K562 (cell line): ENCODE data around the gene COMMD1. TPM values are rescaled to one million over a fixed set of nuclear protein-coding genes. Genes with fewer than 3 reads are reported as not detected.

Experiments
- ARID1B ChIP-seq: fragments of 450-650 bp; IDR thresholded peaks from 2 replicates; pipeline ENCODE4 v1.6.1; 2016; ENCODE audit warnings: antibody characterized with exemption, mild to moderate bottlenecking, inconsistent platforms
- CAMTA2 ChIP-seq: fragments of 250-450 bp; sonication (Bioruptor Pico); conservative IDR thresholded peaks from 2 replicates; pipeline ENCODE4 v1.5.1; 2022
- COPS2 ChIP-seq: fragments of 450-650 bp; conservative IDR thresholded peaks from 2 replicates; pipeline ENCODE4 v1.6.1; 2016; ENCODE audit warnings: mild to moderate bottlenecking, moderate library complexity
- ERF ChIP-seq: fragments of 450-650 bp; formaldehyde crosslinking; IDR thresholded peaks from 2 replicates; pipeline ENCODE4 v1.4.0; 2020; ENCODE audit warnings: mild to moderate bottlenecking, mixed read lengths
- HOMEZ ChIP-seq: fragments of 250-450 bp; sonication (Bioruptor Pico); IDR thresholded peaks from 2 replicates; pipeline ENCODE4 v1.4.0; 2020; ENCODE audit warnings: mild to moderate bottlenecking, moderate library complexity
- KDM5B ChIP-seq: fragments of 200-600 bp; sonication (generic); IDR thresholded peaks from 2 replicates; pipeline ENCODE4 v1.6.1; 2012; ENCODE audit warnings: low read depth, mild to moderate bottlenecking, moderate library complexity, low read length, control low read depth, inconsistent platforms; ENCODE audit not compliant: insufficient replicate concordance
- PKNOX1 ChIP-seq: fragments of 450-650 bp; IDR thresholded peaks from 2 replicates; pipeline ENCODE4 v1.6.1; 2016
- POLR2B ChIP-seq: fragments of 450-650 bp; IDR thresholded peaks from 2 replicates; pipeline ENCODE4 v1.6.1; 2018; ENCODE audit warnings: low read depth; ENCODE audit not compliant: partially characterized antibody
- PTBP1 ChIP-seq: fragments of 200-400 bp; formaldehyde crosslinking; IDR thresholded peaks from 2 replicates; pipeline ENCODE4 v1.6.1; 2017; ENCODE audit warnings: low read depth, low read length
- PYGO2 ChIP-seq: fragments of 450-650 bp; IDR thresholded peaks from 2 replicates; pipeline ENCODE4 v1.6.1; 2016; ENCODE audit warnings: mild to moderate bottlenecking, missing genetic modification characterization, moderate library complexity, missing compliant biosample characterization
- RBM39 ChIP-seq: fragments of 200-400 bp; formaldehyde crosslinking; optimal IDR thresholded peaks from 2 replicates; pipeline ENCODE3; 2018; ENCODE audit warnings: low read depth, low read length
- RCOR1 ChIP-seq, 2 experiments: IDR thresholded peaks; 2 replicates each; pipeline ENCODE4 v1.6.1; 2012; ENCODE audit warnings: low read depth in 2 of 2, low read length in 2 of 2, borderline replicate concordance in 1 of 2, improper control_type of control experiment in 1 of 2
- SPI1 ChIP-seq: IDR thresholded peaks from 2 replicates; pipeline ENCODE4 v1.6.1; 2011; ENCODE audit warnings: low read depth, low read length, control low read depth, borderline replicate concordance
- TAL1 ChIP-seq: fragments of 450-650 bp; IDR thresholded peaks from 2 replicates; pipeline ENCODE4 v1.6.1; 2016; ENCODE audit warnings: mild to moderate bottlenecking
- TFAM ChIP-seq: fragments of 250-450 bp; sonication (Bioruptor Pico); conservative IDR thresholded peaks from 2 replicates; pipeline ENCODE4 v1.5.0; 2021; ENCODE audit warnings: mild to moderate bottlenecking, moderate library complexity
- ZNF175 ChIP-seq: fragments of 200-800 bp; sonication (Bioruptor generic); IDR thresholded peaks from 2 replicates; pipeline ENCODE4 v1.6.1; 2016; ENCODE audit warnings: low read depth, mild to moderate bottlenecking, missing genetic modification characterization, missing compliant biosample characterization
- ZNF280B ChIP-seq: fragments of 250-450 bp; sonication (Bioruptor Pico); IDR thresholded peaks from 2 replicates; pipeline ENCODE4 v1.5.1; 2021; ENCODE audit warnings: mild to moderate bottlenecking
- ZNF583 ChIP-seq: fragments of 250-450 bp; sonication (Bioruptor Pico); IDR thresholded peaks from 2 replicates; pipeline ENCODE4 v1.4.0; 2020
- ZNF766 ChIP-seq: fragments of 200-800 bp; sonication (Bioruptor generic); conservative IDR thresholded peaks from 2 replicates; pipeline ENCODE4 v1.6.1; 2016; ENCODE audit warnings: missing genetic modification characterization, missing compliant biosample characterization
- polyA plus RNA-seq, 8 experiments: library from polyadenylated mRNA; depleted of rRNA in 4 of 8; stranded (reverse) in 5 of 8; unstranded in 3 of 8; fragments of >200 nt; fragmentation: Nextera tagmentation in 2 of 8; fragmentation: Illumina TruSeq in 1 of 8; extraction: Ambion mirVana in 2 of 8; extraction: Trizol in 1 of 8; gene quantifications; 2 replicates each; pipeline versions ENCODE4 v1.2.1 to v1.2.3, GENCODE V29; 2011 to 2014; ENCODE audit warnings: inconsistent platforms in 1 of 8, missing spikeins in 1 of 8
- total RNA-seq, 7 experiments: library from RNA; depleted of rRNA in 6 of 7; stranded (reverse); fragments of >200 nt in 6 of 7; fragmentation: Illumina TruSeq in 2 of 7; extraction: Trizol in 2 of 7; gene quantifications; 2 replicates each; pipeline versions ENCODE4 v1.2.1 to v1.2.3, GENCODE V29; 2011 to 2021; ENCODE audit warnings: low replicate concordance in 1 of 7
- TF ChIP-seq, protein P1 (sequence below): fragments of 250-450 bp; sonication (Bioruptor Pico); IDR thresholded peaks from 2 replicates; pipeline ENCODE4 v1.5.0; 2020; ENCODE audit warnings: mild to moderate bottlenecking, borderline replicate concordance
- TF ChIP-seq, protein P2 (sequence below), 2 experiments: fragments of 250-450 bp in 1 of 2; fragments of 450-650 bp in 1 of 2; sonication (Bioruptor Pico) in 1 of 2; IDR thresholded peaks; 2 replicates each; pipeline versions ENCODE4 v1.6.1 to v1.8.0; 2016 to 2021; ENCODE audit warnings: mild to moderate bottlenecking in 2 of 2, moderate library complexity in 2 of 2, missing compliant biosample characterization in 1 of 2, missing genetic modification characterization in 1 of 2

Gene COMMD1
- total and polyA plus RNA-seq, 9 of the 15 experiments (the other 6 are each of a cell fraction or from before 2014, with no cell fraction given), result 14.4 to 77.0 (median 21.4) TPM

GRCh38 chr2:62038975-62039771 lies 133.7 kb downstream of the COMMD1 start (continued):
- no peak for TF ChIP-seq ZNF280B (CRISPR knock-in tag)
- peak; percentile 60 for TF ChIP-seq ARID1B
- no peak for TF ChIP-seq PYGO2 (tag)
- peak; percentile 48; the same call in 1 of the 2 replicates for TF ChIP-seq ZNF175
- no peak for TF ChIP-seq ZNF583 (CRISPR knock-in tag)
- peak in 1 of 2 experiments; percentile 51; a peak in 1 of 4 replicates for TF ChIP-seq RCOR1 (IDR thresholded peaks at IDR 0.05; ENCODE audit: borderline replicate concordance in 1 of 2, low read depth in 2 of 2, low read length in 2 of 2)
- peak; percentile 90 for TF ChIP-seq SPI1
- TF ChIP-seq TFAM (CRISPR knock-in tag), result no peak
- no peak for TF ChIP-seq COPS2
- no peak for TF ChIP-seq PKNOX1
- TF ChIP-seq HOMEZ (CRISPR knock-in tag), result no peak
- TF ChIP-seq, protein P1, sequence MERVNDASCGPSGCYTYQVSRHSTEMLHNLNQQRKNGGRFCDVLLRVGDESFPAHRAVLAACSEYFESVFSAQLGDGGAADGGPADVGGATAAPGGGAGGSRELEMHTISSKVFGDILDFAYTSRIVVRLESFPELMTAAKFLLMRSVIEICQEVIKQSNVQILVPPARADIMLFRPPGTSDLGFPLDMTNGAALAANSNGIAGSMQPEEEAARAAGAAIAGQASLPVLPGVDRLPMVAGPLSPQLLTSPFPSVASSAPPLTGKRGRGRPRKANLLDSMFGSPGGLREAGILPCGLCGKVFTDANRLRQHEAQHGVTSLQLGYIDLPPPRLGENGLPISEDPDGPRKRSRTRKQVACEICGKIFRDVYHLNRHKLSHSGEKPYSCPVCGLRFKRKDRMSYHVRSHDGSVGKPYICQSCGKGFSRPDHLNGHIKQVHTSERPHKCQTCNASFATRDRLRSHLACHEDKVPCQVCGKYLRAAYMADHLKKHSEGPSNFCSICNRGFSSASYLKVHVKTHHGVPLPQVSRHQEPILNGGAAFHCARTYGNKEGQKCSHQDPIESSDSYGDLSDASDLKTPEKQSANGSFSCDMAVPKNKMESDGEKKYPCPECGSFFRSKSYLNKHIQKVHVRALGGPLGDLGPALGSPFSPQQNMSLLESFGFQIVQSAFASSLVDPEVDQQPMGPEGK (CRISPR knock-in tag), result no peak
- TF ChIP-seq, protein P2, sequence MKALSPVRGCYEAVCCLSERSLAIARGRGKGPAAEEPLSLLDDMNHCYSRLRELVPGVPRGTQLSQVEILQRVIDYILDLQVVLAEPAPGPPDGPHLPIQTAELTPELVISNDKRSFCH (CRISPR knock-in tag; IDR thresholded peaks at IDR 0.05), result no peak
- TF ChIP-seq, protein P2 (tag; IDR thresholded peaks at IDR 0.05), result peak; percentile 68; the same call in 1 of the 2 replicates
- no peak for TF ChIP-seq RBM39
- TF ChIP-seq KDM5B, result no peak
- peak; percentile 70; the same call in 1 of the 2 replicates for TF ChIP-seq ZNF766 (CRISPR knock-in tag)
- 0 out of 2 replicates have a peak, but pooled peaks have one; percentile 15 for TF ChIP-seq TAL1
- TF ChIP-seq CAMTA2, result no peak
- no peak for TF ChIP-seq POLR2B
- no peak for TF ChIP-seq PTBP1
- TF ChIP-seq ERF (CRISPR knock-in tag), result no peak
